Loucy (cell line): ENCODE results near the gene TTC7B.

Experiments
- H2AFZ ChIP-seq: fragments of 200-600 bp; sonication (generic); 2 replicates; pipeline ENCODE4 v1.6.0; 2016; ENCODE audit warnings: antibody characterized with exemption, mild to moderate bottlenecking, low read length, moderate library complexity
- H3F3A ChIP-seq: fragments of 200-600 bp; 2 replicates; pipeline ENCODE4 v1.6.0; 2016; ENCODE audit warnings: antibody characterized with exemption, low read depth, mild to moderate bottlenecking
- H3K27me3 ChIP-seq: fragments of 200-600 bp; sonication (generic); 2 replicates; pipeline ENCODE4 v1.6.1; 2014; ENCODE audit warnings: low read length, mild to moderate bottlenecking; ENCODE audit not compliant: insufficient read depth, poor library complexity, severe bottlenecking
- H3K36me3 ChIP-seq: fragments of 200-600 bp; sonication (generic); 2 replicates; pipeline ENCODE4 v1.6.1; 2016; ENCODE audit warnings: low read length; ENCODE audit not compliant: insufficient read depth
- H3K4me1 ChIP-seq: fragments of 200-600 bp; sonication (generic); 2 replicates; pipeline ENCODE4 v1.5.1; 2014; ENCODE audit warnings: low read length, mild to moderate bottlenecking; ENCODE audit not compliant: insufficient read depth, poor library complexity, severe bottlenecking
- H3K4me2 ChIP-seq: fragments of 200-600 bp; sonication (generic); 2 replicates; pipeline ENCODE4 v1.6.0; 2014; ENCODE audit warnings: antibody characterized with exemption, low read length, low read depth, mild to moderate bottlenecking; ENCODE audit not compliant: poor library complexity, severe bottlenecking
- H3K4me3 ChIP-seq: fragments of 200-600 bp; sonication (generic); 2 replicates; pipeline ENCODE4 v1.5.1; 2014; ENCODE audit warnings: low read length, mild to moderate bottlenecking, mixed read lengths; ENCODE audit not compliant: poor library complexity, severe bottlenecking
- H3K79me2 ChIP-seq: fragments of 200-600 bp; sonication (generic); 2 replicates; pipeline ENCODE4 v1.6.1; 2014; ENCODE audit warnings: low read length; ENCODE audit not compliant: insufficient read depth
- H3K9ac ChIP-seq: fragments of 200-600 bp; sonication (generic); 2 replicates; pipeline ENCODE4 v1.6.0; 2014; ENCODE audit warnings: mild to moderate bottlenecking, low read depth, low read length, moderate library complexity; ENCODE audit not compliant: poor library complexity, severe bottlenecking
- H3K9me2 ChIP-seq: fragments of 200-600 bp; sonication (generic); replicated peaks from 2 replicates; pipeline ENCODE4 v1.6.1; 2016; ENCODE audit warnings: low read depth, low read length, mixed read lengths
- H3K9me3 ChIP-seq: fragments of 200-600 bp; sonication (generic); 2 replicates; pipeline ENCODE4 v1.6.1; 2014; ENCODE audit warnings: mild to moderate bottlenecking, antibody characterized with exemption, low read length, low read depth; ENCODE audit not compliant: insufficient read depth
- H4K20me1 ChIP-seq: fragments of 200-600 bp; sonication (generic); 2 replicates; pipeline ENCODE4 v1.6.0; 2014; ENCODE audit warnings: antibody characterized with exemption, low read length, mild to moderate bottlenecking; ENCODE audit not compliant: insufficient read depth, poor library complexity, severe bottlenecking
- EZH2phosphoT487 ChIP-seq: fragments of 200-600 bp; IDR thresholded peaks from 2 replicates; pipeline ENCODE4 v1.6.1; 2018; ENCODE audit warnings: antibody characterized with exemption, mild to moderate bottlenecking, moderate library complexity, borderline replicate concordance
- TF ChIP-seq, protein P1 (sequence below): fragments of 200-600 bp; sonication (generic); conservative IDR thresholded peaks from 2 replicates; pipeline ENCODE4 v1.5.1; 2014; ENCODE audit warnings: mild to moderate bottlenecking, antibody characterized with exemption, low read length

TTC7B gene

DNA sequence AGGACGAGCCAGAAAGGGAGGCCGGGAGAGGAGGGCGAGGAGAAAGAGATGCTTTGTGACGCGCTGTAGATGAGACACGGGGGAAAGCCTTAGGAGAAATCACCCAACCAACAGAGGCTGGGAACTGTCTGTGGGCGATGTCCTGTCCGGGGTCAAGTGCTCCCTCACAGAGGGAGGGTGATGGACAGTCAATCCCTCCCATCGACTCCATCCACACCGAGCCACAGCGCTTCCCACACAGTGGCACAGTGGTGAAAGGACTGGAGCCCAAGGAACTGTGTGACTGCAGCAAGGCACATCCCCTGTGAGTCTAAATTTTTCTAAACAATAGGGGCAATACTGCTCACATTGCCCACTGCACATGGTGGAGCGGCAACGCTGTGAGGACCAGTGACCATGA is 89.1 kb downstream of the TTC7B start:
- TF ChIP-seq, protein P1, sequence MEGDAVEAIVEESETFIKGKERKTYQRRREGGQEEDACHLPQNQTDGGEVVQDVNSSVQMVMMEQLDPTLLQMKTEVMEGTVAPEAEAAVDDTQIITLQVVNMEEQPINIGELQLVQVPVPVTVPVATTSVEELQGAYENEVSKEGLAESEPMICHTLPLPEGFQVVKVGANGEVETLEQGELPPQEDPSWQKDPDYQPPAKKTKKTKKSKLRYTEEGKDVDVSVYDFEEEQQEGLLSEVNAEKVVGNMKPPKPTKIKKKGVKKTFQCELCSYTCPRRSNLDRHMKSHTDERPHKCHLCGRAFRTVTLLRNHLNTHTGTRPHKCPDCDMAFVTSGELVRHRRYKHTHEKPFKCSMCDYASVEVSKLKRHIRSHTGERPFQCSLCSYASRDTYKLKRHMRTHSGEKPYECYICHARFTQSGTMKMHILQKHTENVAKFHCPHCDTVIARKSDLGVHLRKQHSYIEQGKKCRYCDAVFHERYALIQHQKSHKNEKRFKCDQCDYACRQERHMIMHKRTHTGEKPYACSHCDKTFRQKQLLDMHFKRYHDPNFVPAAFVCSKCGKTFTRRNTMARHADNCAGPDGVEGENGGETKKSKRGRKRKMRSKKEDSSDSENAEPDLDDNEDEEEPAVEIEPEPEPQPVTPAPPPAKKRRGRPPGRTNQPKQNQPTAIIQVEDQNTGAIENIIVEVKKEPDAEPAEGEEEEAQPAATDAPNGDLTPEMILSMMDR, result no peak
- TF ChIP-seq EZH2phosphoT487, result no peak
- no peaks in the 10 kb centered on the region for H3F3A ChIP-seq
- peaks cover 27% of the 10 kb centered on the region; the same call in 1 of the 2 replicates for H3K36me3 ChIP-seq
- H3K9ac ChIP-seq, result no peak overlapping the region
- H3K4me2 ChIP-seq, result no peak overlapping the region
- no peak overlapping the region for H3K4me3 ChIP-seq
- H3K4me1 ChIP-seq, result peaks cover 22% of the 10 kb centered on the region
- no peaks in the 10 kb centered on the region for H4K20me1 ChIP-seq
- no peaks in the 10 kb centered on the region for H3K27me3 ChIP-seq
- no peaks in the 10 kb centered on the region for H3K79me2 ChIP-seq
- no peaks in the 10 kb centered on the region for H3K9me3 ChIP-seq
- H2AFZ ChIP-seq, result no peak overlapping the region
- no peaks in the 10 kb centered on the region for H3K9me2 ChIP-seq

DNA sequence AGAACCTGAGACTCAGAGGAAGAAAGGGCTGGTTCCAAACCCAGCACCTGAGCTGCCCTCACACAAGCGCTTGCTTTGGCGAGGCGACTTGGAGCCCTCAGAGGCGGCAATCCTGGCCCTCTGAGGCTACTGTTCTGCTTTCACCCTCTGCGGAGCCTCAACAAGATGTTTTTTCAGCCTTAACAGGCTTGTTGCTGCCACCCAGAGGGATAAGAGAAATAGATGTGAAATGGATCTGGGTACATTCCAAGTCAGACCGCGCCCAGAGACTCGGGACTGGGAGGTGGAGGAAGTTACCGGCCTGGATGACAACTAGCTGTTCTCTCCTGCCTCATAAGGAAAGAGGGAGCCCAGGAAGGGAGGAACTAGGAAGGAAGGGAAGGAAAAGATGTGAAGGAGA is 89.6 kb downstream of the TTC7B start:
- Histone ChIP-seq H3F3A (no peaks in the 10 kb centered on the region), H3K27me3 (no peaks in the 10 kb centered on the region), H2AFZ (no peak overlapping the region), H3K9me3 (no peaks in the 10 kb centered on the region), H4K20me1 (no peaks in the 10 kb centered on the region), H3K79me2 (no peaks in the 10 kb centered on the region), H3K4me3 (no peak overlapping the region), H3K4me2 (no peak overlapping the region), H3K9me2 (no peaks in the 10 kb centered on the region), H3K36me3 (peaks cover 28% of the 10 kb centered on the region; the same call in 1 of the 2 replicates), H3K9ac (no peak overlapping the region), H3K4me1 (peaks cover 22% of the 10 kb centered on the region)
- TF ChIP-seq, protein P1, result no peak
- no peak for TF ChIP-seq EZH2phosphoT487

DNA sequence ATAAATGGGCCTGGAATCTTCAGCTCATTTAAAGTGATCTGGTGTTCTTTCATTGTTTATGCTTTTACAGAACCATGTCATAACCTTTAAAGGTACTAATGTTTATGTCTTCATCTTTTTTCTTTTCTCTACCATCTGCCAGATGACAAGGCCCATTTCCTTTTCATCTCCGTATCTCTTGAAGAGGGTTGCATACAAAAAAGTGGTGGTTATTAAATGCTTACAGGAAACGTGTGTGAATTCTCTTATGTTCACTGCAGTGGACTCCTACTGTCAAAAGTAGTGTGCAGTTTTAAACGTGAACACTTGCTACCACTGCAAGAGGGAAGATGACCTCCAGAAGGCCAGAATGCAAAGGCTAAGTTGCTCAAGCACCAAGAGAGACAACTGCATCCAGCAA is 91.4 kb downstream of the TTC7B start:
- Histone ChIP-seq H4K20me1 (no peaks in the 10 kb centered on the region), H3K79me2 (no peaks in the 10 kb centered on the region), H3F3A (no peaks in the 10 kb centered on the region), H3K9ac (no peak overlapping the region), H3K4me3 (no peak overlapping the region), H3K9me2 (no peaks in the 10 kb centered on the region), H3K27me3 (no peaks in the 10 kb centered on the region), H2AFZ (no peak overlapping the region), H3K4me1 (peaks cover 27% of the 10 kb centered on the region), H3K4me2 (peak overlapping the region; percentile 9), H3K36me3 (peaks cover 28% of the 10 kb centered on the region; the same call in 1 of the 2 replicates), H3K9me3 (no peaks in the 10 kb centered on the region)
- TF ChIP-seq EZH2phosphoT487, result no peak
- TF ChIP-seq, protein P1, result no peak
